Measurements from ENCODE around the gene LGI2.

The LGI2 gene

GRCh38 chr4:24963277-24963676, 67.5 kb downstream of the LGI2 start:
- no peak for DNase-seq (ENCODE audit: low spot score)

GRCh38 chr4:24957886-24958285, 72.9 kb downstream of the LGI2 start:
- no peak for DNase-seq (ENCODE audit: low spot score)

GRCh38 chr4:24956763-24957162, 74.0 kb downstream of the LGI2 start:
- no peak for DNase-seq (ENCODE audit: low spot score)

- DNase-seq (ENCODE audit: low spot score), result no peak
These were observed 74.7 kb downstream of the LGI2 start for GRCh38 chr4:24956091-24956490.

GRCh38 chr4:24952667-24953066, 78.1 kb downstream of the LGI2 start:
- DNase-seq (ENCODE audit: low spot score), result no peak

GRCh38 chr4:24949970-24950369, 80.8 kb downstream of the LGI2 start:
- no peak for DNase-seq (ENCODE audit: low spot score)
